ENCODE data around the gene EGFL7. TPM values are rescaled to one million over a fixed set of nuclear protein-coding genes. Genes with fewer than 3 reads are reported as not detected.

The EGFL7 gene
- total and polyA plus RNA-seq, 2 of the 13 experiments (the other 11 are each of a cell fraction or from before 2014, with no cell fraction given): 0.20 to 5.1 TPM

GRCh38 chr9:136694163-136694871 lies 31.6 kb downstream of the EGFL7 start (continued):
- TF ChIP-seq DBP (CRISPR knock-in tag; IDR thresholded peaks at IDR 0.05; ENCODE audit: not compliant biosample characterization) (no peak), ZNF605 (CRISPR knock-in tag; IDR thresholded peaks at IDR 0.05) (0 out of 2 replicates have a peak, but pooled peaks have one; percentile 2), RAD21 (CRISPR knock-in tag; IDR thresholded peaks at IDR 0.05) (peak; percentile 80), HMGXB4 (CRISPR knock-in tag; IDR thresholded peaks at IDR 0.05; ENCODE audit: borderline replicate concordance in 1 of 2, low read depth in 1 of 2) (peak in 1 of 2 experiments; percentile 19; a peak in 1 of 4 replicates), ZNF546 (CRISPR knock-in tag; conservative IDR thresholded peaks at IDR 0.05) (no peak), ZNF788 (CRISPR knock-in tag; IDR thresholded peaks at IDR 0.05; ENCODE audit: borderline replicate concordance) (no peak), NFE2L1 (CRISPR knock-in tag; IDR thresholded peaks at IDR 0.05; ENCODE audit: borderline replicate concordance) (no peak), FOXP4 (CRISPR knock-in tag; IDR thresholded peaks at IDR 0.05) (no peak), ZNF790 (CRISPR knock-in tag; IDR thresholded peaks at IDR 0.05; ENCODE audit: borderline replicate concordance) (0 out of 2 replicates have a peak, but pooled peaks have one; percentile 4), PBX2 (CRISPR knock-in tag; IDR thresholded peaks at IDR 0.05) (no peak), ZNF841 (CRISPR knock-in tag; IDR thresholded peaks at IDR 0.05; ENCODE audit: borderline replicate concordance) (no peak), TFDP2 (CRISPR knock-in tag; IDR thresholded peaks at IDR 0.05) (0 out of 2 replicates have a peak, but pooled peaks have one; percentile 0), MEIS2 (CRISPR knock-in tag; IDR thresholded peaks at IDR 0.05) (0 out of 2 replicates have a peak, but pooled peaks have one; percentile 1), DZIP1 (CRISPR knock-in tag; IDR thresholded peaks at IDR 0.05) (0 out of 2 replicates have a peak, but pooled peaks have one; percentile 45), ZNF704 (CRISPR knock-in tag; IDR thresholded peaks at IDR 0.05; ENCODE audit: borderline replicate concordance) (no peak), ZNF816 (CRISPR knock-in tag; IDR thresholded peaks at IDR 0.05; ENCODE audit: borderline replicate concordance) (no peak)

All from HepG2 (cell line).